ENCODE data around the gene RNF187. TPM values are rescaled to one million over a fixed set of nuclear protein-coding genes. Genes with fewer than 3 reads are reported as not detected.

The RNF187 gene
- total and polyA plus RNA-seq, 2 donors (not counting 1 experiment from before 2014, with no cell fraction given), result 46.1 to 89.5 TPM

DNA sequence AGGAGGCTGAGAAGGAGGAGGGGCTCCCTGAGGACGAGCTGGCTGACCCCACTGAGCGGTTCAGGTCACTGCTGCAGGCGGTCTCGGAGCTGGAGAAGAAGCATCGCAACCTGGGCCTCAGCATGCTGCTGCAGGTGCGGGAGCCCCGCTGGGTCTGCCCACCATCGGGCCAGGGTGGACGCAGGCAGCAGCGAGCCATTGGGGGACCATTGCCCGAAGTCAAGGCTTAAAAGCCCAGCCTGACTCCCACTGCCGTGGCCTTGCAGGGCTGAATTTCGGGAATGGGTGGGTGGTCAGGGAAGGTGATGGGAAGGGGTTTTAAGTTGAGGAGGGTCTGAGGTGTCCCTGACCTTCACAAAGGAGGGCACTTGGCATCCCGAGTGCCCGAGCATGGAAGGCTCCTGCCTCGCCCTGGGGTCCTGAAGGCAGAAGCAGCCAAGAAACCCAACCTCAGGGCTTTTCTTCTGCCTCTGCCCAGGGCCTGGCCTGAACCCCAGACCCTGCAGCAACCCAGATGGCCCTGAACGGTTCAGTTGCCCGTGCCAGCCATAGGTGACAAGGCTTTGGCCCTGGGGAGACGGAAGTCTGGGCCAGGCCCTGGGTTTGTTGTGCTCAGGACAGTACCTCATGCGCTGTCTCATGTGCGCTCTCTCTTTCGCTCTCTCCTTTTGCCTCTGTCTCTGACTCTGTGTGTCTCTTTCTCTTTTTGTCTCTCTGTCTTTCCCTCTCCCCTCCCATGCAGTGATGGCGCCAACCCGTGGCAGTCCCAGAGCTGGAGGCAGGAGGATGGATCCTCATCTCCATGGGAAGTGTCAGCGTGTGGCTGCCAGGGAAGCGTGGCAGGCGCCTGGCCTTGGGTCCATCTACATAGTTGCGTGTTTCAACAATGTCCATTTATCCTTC is 6.2 kb downstream of the RNF187 start:
- Histone ChIP-seq H3K27ac (ENCODE audit: insufficient read depth, low read length) (no peak overlapping the region), H3K27me3 (ENCODE audit: control insufficient read depth, insufficient read depth, low read length) (no peaks in the 10 kb centered on the region), H3K9ac (ENCODE audit: insufficient read depth, low read length) (no peak overlapping the region), H4K20me1 (ENCODE audit: control insufficient read depth, extremely low read depth, insufficient read depth, low read length) (no peaks in the 10 kb centered on the region), H3K4me2 (ENCODE audit: extremely low read depth, insufficient read depth, low read length) (no peak overlapping the region), H3K79me2 (ENCODE audit: control insufficient read depth, insufficient read depth, low read length) (peaks cover 3% of the 10 kb centered on the region), H3K36me3 (ENCODE audit: control insufficient read depth, insufficient read depth, low read length) (peaks cover 14% of the 10 kb centered on the region), H3K4me1 (ENCODE audit: control insufficient read depth, extremely low read depth, insufficient read depth, low read length) (no peaks in the 10 kb centered on the region), H2AFZ (ENCODE audit: low read length) (no peak overlapping the region), H3K9me3 (ENCODE audit: control insufficient read depth, insufficient read depth, low read depth, low read length) (no peaks in the 10 kb centered on the region), H3K4me3 (replicated peaks in 1 of 4; ENCODE audit: control extremely low read depth in 1 of 4, insufficient read depth in 1 of 4, low read depth in 3 of 4, low read length in 4 of 4) (no peak overlapping the region)
- no peak for DNase-seq (ENCODE audit: low read depth in 2 of 2)
- TF ChIP-seq EZH2 (IDR thresholded peaks at IDR 0.05; ENCODE audit: low read length, missing control alignments), result no peak
- TF ChIP-seq, protein P1, sequence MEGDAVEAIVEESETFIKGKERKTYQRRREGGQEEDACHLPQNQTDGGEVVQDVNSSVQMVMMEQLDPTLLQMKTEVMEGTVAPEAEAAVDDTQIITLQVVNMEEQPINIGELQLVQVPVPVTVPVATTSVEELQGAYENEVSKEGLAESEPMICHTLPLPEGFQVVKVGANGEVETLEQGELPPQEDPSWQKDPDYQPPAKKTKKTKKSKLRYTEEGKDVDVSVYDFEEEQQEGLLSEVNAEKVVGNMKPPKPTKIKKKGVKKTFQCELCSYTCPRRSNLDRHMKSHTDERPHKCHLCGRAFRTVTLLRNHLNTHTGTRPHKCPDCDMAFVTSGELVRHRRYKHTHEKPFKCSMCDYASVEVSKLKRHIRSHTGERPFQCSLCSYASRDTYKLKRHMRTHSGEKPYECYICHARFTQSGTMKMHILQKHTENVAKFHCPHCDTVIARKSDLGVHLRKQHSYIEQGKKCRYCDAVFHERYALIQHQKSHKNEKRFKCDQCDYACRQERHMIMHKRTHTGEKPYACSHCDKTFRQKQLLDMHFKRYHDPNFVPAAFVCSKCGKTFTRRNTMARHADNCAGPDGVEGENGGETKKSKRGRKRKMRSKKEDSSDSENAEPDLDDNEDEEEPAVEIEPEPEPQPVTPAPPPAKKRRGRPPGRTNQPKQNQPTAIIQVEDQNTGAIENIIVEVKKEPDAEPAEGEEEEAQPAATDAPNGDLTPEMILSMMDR (conservative IDR thresholded peaks at IDR 0.05 in 1 of 2, IDR thresholded peaks at IDR 0.05 in 1 of 2; ENCODE audit: low read depth in 1 of 2, low read length in 2 of 2), result no peak

DNA sequence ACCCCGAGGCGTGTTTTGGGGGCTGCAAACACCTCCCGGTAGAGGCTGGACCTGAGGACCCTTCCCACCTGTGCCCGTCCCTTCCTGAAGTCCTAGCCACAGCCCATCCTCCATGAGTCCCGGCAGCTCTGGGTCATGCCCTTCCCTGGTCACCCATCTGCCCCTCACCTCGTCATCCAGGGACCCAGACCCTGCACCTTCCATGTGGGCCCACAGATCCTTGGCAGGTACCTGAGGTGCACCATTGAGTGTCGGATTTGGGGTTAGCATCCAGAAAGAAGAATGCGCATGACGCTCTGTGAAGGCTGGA is 6.8 kb downstream of the RNF187 start:
- Histone ChIP-seq H3K27ac (ENCODE audit: insufficient read depth, low read length) (no peak overlapping the region), H3K27me3 (ENCODE audit: control insufficient read depth, insufficient read depth, low read length) (no peaks in the 10 kb centered on the region), H3K9me3 (ENCODE audit: control insufficient read depth, insufficient read depth, low read depth, low read length) (no peaks in the 10 kb centered on the region), H2AFZ (ENCODE audit: low read length) (no peak overlapping the region), H4K20me1 (ENCODE audit: control insufficient read depth, extremely low read depth, insufficient read depth, low read length) (no peaks in the 10 kb centered on the region), H3K4me2 (ENCODE audit: extremely low read depth, insufficient read depth, low read length) (no peak overlapping the region), H3K79me2 (ENCODE audit: control insufficient read depth, insufficient read depth, low read length) (peaks cover 1% of the 10 kb centered on the region), H3K4me3 (replicated peaks in 1 of 4; ENCODE audit: control extremely low read depth in 1 of 4, insufficient read depth in 1 of 4, low read depth in 3 of 4, low read length in 4 of 4) (no peak overlapping the region), H3K36me3 (ENCODE audit: control insufficient read depth, insufficient read depth, low read length) (peaks cover 14% of the 10 kb centered on the region), H3K4me1 (ENCODE audit: control insufficient read depth, extremely low read depth, insufficient read depth, low read length) (no peaks in the 10 kb centered on the region), H3K9ac (ENCODE audit: insufficient read depth, low read length) (no peak overlapping the region)
- TF ChIP-seq EZH2 (IDR thresholded peaks at IDR 0.05; ENCODE audit: low read length, missing control alignments), result no peak
- TF ChIP-seq, protein P1 (conservative IDR thresholded peaks at IDR 0.05 in 1 of 2, IDR thresholded peaks at IDR 0.05 in 1 of 2; ENCODE audit: low read depth in 1 of 2, low read length in 2 of 2), result no peak
- DNase-seq (ENCODE audit: low read depth in 2 of 2), result no peak

DNA sequence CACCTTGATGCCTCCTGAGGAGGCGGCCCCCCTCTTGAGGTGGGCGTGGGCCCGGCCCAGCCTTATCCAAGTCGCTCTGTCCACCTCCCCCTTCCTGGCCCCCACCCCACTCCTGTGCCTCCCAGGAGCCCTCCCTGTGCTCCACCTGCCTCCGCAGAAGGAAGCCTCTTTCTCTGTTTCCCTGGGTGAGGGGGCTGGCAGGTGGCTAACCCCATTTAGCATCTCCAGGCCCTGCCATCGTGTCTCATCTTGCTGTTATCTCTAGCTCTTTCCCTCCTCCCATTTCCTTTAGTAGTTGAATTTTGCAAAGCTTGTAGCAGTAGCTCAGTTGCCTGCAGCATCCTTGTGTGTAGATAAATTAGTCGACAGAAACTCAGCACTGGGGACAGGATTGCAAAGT is 7.2 kb downstream of the RNF187 start:
- no peak overlapping the region for H3K4me2 ChIP-seq (ENCODE audit: extremely low read depth, insufficient read depth, low read length)
- no peaks in the 10 kb centered on the region for H4K20me1 ChIP-seq (ENCODE audit: control insufficient read depth, extremely low read depth, insufficient read depth, low read length)
- H3K9ac ChIP-seq (ENCODE audit: insufficient read depth, low read length), result no peak overlapping the region
- DNase-seq (ENCODE audit: low read depth in 2 of 2), result no peak
- H3K9me3 ChIP-seq (ENCODE audit: control insufficient read depth, insufficient read depth, low read depth, low read length), result no peaks in the 10 kb centered on the region
- H3K79me2 ChIP-seq (ENCODE audit: control insufficient read depth, insufficient read depth, low read length), result peaks cover 1% of the 10 kb centered on the region
- peaks cover 14% of the 10 kb centered on the region for H3K36me3 ChIP-seq (ENCODE audit: control insufficient read depth, insufficient read depth, low read length)
- no peaks in the 10 kb centered on the region for H3K4me1 ChIP-seq (ENCODE audit: control insufficient read depth, extremely low read depth, insufficient read depth, low read length)
- no peaks in the 10 kb centered on the region for H3K27me3 ChIP-seq (ENCODE audit: control insufficient read depth, insufficient read depth, low read length)
- H3K27ac ChIP-seq (ENCODE audit: insufficient read depth, low read length), result no peak overlapping the region
- no peak overlapping the region for H3K4me3 ChIP-seq (replicated peaks in 1 of 4; ENCODE audit: control extremely low read depth in 1 of 4, insufficient read depth in 1 of 4, low read depth in 3 of 4, low read length in 4 of 4)
- TF ChIP-seq, protein P1 (conservative IDR thresholded peaks at IDR 0.05 in 1 of 2, IDR thresholded peaks at IDR 0.05 in 1 of 2; ENCODE audit: low read depth in 1 of 2, low read length in 2 of 2), result no peak
- no peak for TF ChIP-seq EZH2 (IDR thresholded peaks at IDR 0.05; ENCODE audit: low read length, missing control alignments)
- no peak overlapping the region for H2AFZ ChIP-seq (ENCODE audit: low read length)

All from fibroblast of lung (primary cell).